NK-92 treated with Interleukin-12 subunit alpha and Interleukin-12 subunit beta, amount 100 ng/mL, for 24 hours (cell line): ENCODE data around the gene FAM89B.
"Not testable (repeated sequence)": the region's sequence is repeated elsewhere in the genome, so short reads cannot be mapped to it uniquely, and the experiment has no call there.

ENCODE experiments used
- DNase-seq: peaks from one replicate; lab custom pipeline; 2025; lab: John Stamatoyannopoulos, UW

The FAM89B gene

DNA sequence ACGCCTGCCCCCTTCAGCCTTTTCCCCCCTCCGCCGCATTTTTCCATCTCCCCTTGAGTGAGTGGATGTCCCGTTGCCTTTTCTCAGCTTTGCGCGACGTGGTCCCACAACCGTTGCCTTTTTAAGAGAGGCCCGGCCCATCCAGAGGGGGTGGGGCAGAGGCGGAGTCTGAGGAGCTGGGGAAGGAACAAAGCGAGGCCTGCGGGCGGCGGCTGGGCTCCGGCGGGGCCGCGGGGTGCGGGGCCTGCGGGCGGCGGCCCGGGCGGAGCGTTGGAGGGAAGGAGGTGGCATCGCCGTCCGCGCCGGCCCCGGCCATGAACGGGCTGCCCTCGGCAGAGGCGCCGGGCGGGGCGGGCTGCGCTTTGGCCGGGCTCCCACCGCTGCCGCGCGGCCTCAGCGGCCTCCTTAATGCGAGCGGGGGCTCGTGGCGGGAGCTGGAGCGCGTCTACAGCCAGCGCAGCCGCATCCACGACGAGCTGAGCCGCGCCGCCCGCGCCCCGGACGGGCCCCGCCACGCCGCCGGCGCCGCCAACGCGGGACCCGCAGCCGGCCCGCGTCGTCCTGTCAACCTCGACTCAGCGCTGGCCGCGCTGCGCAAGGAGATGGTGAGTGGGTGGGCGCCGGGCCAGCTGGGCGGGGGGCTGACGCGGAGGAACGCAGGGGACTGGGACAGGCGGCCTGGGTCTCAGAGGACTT is at the start of gene FAM89B:
Gene FAM89B, plus strand, starts transcription at position 183 of the 696 bp plus-strand sequence. Its CDS starts 132 bp downstream, at position 315.
- peak; percentile 82 for DNase-seq

DNA sequence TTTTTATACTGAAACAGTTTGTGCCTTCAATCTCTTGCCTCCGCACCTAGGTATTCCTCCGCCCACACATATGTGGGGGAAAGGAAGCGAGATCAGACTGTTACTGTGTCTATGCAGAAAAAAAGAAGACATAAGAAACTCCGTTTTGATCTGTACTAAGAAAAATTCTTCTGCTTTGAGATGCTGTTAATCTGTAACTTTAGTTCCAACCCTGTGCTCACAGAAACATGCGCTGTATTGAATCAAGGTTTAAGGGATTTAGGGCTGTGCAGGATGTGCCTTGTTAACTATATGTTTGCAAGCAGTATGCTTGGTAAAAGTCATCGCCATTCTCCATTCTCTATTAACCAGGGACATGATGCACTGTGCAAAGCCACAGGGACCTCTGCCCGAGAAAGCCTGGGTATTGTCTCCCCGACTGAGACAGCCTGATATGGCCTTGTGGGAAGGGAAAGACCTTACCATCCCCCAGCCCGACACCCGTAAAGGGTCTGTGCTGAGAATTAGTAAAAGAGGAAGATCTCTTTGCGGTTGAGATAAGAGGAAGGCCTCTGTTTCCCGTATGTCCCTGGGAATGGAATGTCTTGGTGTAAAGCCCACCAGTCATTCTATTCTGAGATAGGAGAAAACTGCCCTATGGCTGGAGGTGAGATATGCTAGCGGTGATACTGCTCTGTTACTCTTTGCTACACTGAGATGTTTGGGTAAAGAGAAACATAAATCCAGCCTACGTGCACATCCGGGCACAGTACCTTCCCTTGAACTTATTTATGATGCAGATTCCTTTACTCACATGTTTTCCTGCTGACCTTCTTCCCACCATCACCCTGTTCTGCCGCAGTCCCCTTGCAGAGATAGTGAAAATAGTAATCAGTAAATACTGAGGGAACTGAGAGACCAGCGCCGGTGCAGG is 49.4 kb upstream of the FAM89B start:
- DNase-seq: not testable (repeated sequence)

DNA sequence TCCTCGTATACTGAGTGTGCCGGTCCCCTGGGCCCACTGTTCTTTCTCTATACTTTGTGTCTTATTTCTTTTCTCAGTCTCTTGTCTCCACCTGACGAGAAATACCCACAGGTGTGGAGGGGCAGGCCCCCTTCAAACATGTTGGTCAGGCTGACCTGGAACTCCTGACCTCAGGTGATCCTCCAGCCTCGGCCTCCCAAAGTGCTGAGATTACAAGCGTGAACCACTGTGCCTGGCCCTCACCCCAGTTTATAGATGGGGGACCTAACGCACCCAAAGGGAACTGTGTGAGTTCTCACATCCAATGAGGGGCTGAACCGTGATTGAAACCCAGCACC is 48.7 kb upstream of the FAM89B start:
- DNase-seq: not testable (repeated sequence)

DNA sequence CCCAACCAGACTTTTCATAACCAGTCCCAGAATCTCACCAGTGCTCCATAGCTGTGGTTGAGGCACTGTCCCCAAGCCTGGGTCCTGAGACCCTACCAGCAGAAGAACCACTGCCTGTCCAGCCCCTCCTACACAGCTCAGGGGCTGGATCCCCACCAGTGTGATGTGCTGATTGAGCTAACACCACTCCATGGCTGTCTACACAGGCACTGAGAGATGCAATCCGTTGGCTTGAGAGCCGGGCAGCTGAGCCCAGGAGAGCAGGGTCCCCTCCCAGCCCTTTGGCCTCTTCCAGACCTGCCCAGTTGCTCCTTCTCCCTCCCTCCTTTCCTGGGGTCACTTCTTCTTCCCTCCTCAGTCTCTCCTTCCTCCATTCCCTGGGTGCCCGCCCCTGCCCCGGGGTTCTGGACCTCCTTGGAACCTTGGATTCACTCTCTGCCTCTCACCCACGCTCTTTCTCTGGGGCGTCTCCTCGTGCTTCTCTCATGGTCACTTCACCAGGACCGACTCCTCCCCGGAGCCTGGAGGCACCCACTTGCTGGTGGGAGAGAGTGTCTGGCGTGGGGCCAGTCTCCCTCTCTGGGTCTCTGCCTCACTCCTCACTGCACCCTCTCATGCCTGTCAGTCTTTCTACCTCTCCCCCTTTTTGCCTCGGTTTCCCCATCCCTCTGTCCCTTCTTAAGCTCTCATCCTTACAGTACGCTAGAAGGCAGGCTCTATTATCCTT is 48.2 kb upstream of the FAM89B start:
- no peak for DNase-seq

DNA sequence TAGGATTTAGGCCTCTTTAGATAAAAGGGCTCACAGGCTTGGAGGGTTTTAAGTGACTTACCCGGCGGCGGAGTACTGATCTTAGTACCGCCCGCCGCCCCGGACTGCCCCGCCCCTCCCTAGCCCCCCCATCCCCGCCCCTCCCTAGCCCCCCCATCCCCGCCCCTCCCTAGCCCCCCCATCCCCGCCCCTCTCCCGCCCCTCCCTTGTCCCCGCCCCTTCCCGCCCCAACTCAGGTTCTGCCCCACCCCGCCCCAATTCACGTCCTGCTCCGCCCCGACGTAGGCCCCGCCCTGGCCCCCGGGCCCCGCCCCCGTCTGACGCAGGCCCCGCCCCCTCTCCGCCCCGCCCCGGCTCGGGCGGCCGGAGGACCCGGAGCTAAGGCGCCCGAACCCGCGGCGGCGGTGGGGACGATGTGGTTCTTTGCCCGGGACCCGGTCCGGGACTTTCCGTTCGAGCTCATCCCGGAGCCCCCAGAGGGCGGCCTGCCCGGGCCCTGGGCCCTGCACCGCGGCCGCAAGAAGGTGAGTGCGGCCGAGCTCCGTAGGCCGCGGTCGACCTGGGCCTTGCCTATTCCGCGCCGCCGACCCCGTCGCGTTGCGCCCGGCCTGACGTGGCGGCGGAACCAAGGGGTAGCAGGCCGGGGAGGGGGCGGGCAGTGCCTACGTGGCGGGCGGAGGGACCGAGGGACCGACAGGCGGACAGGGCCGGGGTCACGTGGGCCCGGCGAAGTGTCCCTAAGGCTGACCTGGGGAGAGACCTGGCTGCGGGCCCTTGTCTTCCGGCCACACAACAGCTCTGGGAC is 47.4 kb upstream of the FAM89B start, which contains the start of gene SCYL1:
Gene SCYL1, plus strand, starts transcription at position 343 of the 805 bp plus-strand sequence. Its CDS starts 71 bp downstream, at position 414.
- peak; percentile 75 for DNase-seq

DNA sequence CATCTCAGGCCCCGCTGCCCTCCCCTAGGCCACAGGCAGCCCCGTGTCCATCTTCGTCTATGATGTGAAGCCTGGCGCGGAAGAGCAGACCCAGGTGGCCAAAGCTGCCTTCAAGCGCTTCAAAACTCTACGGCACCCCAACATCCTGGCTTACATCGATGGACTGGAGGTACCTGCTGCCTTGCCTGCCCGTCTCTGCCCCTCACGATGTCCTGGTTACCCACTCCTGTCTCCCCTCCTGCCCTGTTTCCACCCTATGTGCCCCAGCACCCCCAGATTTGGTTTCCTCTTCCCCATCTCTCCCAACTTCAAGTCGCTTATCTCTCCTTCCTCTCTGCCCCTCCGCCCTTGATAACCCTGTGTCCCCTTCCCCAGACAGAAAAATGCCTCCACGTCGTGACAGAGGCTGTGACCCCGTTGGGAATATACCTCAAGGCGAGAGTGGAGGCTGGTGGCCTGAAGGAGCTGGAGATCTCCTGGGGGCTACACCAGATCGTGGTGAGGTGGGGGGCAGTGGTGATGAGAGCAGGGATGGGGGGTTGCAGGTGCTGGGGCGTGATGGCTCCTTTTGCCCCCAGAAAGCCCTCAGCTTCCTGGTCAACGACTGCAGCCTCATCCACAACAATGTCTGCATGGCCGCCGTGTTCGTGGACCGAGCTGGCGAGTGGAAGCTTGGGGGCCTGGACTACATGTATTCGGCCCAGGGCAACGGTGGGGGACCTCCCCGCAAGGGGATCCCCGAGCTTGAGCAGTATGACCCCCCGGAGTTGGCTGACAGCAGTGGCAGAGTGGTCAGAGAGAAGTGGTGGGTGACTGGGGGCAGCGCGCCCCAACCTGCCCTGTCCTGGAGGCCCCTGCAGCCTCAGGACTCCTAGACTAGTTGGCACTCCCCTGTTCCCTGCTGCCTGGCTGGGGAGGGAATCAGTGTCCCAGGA is 46.5 kb upstream of the FAM89B start:
- no peak for DNase-seq

DNA sequence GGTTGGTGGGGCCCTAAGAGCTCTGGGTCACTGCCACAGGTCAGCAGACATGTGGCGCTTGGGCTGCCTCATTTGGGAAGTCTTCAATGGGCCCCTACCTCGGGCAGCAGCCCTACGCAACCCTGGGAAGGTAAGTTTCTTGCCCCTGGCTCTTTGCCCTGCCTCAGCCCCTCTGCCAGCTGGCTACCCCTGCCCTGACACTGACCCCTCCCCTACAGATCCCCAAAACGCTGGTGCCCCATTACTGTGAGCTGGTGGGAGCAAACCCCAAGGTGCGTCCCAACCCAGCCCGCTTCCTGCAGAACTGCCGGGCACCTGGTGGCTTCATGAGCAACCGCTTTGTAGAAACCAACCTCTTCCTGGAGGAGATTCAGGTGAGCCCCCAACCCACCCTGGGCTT is 45.6 kb upstream of the FAM89B start:
- DNase-seq: no peak

DNA sequence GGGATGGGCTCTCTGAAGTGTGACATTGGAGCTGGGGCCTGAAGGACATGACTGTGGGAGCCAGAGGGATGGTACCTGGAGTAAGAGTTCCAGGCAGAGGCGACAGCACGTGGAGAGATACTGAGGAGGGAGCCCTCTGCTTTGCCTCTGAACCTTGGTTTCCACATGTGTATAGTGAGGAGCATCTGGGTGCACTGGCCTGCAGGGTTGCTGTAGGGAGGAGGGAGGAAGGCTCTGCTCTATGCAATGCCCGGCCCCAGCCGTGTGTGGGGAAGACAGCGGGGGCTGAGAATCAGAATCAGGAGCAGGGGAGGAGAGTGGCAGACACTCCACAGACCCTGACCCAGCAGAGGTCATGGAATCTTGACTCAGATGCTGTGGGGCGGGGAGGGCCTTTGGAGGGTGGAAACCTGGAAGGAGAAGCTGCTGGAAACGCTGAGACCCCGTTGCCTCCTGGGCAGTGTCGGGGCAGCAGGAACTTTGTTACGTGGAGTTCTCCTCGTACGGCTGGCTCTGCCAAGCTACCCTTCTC is 43.5 kb upstream of the FAM89B start:
- no peak for DNase-seq

DNA sequence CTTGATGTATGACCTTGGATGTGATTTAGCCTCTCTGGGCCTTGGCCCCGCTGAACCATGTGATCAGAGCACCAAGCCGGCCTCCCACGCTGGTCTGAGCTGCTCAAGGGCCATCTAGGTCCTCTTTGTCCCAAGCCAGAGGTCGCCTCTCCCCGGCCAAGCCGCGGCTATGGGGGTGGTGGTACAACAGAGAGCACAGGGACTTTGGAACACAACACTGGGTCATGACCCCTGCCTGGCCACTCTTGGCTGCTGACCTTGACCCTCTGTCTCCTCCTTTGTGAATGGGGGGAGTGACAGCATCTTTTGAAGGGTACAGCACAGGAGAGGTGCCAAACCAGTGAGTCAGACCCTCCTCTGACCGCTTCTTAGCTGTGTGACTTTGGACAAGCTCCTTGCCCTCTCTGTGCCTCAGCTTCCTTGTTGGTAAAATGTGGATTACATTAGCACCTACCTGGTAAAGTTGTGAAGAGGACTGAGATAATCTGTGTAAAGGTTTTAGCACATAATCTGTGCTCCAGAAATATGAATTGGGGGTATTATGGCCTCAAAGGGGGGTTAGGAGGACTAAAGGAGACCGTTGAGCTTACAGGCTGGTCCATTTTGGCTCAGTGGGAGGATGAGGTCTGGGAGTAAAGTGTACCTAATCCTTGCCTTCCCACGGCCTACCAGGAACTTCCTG is 42.7 kb upstream of the FAM89B start:
- no peak for DNase-seq

DNA sequence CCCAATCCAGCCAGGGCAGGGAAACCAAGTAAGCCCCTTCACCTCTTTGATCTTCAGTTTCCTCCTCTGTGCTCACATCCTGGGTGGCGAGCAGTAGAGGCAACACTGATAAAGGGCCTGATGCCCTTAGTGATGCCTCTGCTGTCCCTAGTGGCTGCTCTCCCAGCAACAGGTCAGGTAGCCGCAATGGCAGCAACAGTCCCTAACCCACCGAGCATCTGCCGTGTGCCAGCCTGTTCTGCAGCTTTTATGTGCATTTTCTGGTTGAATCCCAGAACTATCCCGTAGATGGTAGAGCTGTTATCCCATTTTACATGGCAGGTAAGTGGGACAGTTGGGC is 42.2 kb upstream of the FAM89B start:
- no peak for DNase-seq

DNA sequence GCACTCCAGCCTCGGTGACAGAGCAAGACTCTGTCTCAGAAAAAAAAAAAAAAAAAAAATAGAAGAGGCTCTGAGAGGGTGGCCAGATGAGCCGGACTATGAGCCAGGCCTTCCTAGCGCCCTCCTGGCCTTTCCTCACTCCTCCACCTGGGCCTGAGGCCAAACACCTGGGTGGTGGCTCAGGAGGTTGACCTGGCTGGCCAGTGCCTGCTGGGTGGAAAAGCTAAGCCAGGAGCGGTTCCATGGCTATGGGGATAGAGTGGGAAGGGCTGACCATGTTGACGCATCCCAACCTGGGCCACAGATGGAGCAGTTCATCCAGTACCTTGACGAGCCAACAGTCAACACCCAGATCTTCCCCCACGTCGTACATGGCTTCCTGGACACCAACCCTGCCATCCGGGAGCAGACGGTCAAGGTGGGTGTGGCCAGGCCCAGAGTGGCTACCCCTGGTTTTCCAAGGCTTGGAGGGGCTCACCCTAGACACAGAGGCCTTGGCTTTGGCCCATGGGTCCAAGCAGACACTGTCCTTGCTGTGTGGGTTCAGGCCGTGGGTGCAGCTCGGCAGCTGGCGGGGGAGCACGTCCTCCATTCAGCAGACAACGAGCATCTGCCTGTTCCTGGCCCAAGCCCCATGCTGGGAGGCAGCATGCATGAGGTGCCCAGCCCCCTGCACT is 39.8 kb upstream of the FAM89B start:
- no peak for DNase-seq

DNA sequence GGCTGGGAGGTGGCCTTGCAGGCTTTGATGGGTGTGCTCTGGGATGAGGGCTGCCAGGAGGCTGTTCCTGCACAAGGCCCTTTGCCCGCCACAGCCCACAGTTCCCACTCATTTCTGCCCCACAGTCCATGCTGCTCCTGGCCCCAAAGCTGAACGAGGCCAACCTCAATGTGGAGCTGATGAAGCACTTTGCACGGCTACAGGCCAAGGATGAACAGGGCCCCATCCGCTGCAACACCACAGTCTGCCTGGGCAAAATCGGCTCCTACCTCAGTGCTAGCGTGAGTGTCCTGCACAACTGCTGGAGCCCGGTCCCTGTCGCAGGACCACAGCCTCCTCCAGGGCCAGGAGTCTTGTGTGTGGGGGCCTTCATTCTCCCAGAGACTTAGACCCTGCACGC is 37.2 kb upstream of the FAM89B start:
- no peak for DNase-seq

DNA sequence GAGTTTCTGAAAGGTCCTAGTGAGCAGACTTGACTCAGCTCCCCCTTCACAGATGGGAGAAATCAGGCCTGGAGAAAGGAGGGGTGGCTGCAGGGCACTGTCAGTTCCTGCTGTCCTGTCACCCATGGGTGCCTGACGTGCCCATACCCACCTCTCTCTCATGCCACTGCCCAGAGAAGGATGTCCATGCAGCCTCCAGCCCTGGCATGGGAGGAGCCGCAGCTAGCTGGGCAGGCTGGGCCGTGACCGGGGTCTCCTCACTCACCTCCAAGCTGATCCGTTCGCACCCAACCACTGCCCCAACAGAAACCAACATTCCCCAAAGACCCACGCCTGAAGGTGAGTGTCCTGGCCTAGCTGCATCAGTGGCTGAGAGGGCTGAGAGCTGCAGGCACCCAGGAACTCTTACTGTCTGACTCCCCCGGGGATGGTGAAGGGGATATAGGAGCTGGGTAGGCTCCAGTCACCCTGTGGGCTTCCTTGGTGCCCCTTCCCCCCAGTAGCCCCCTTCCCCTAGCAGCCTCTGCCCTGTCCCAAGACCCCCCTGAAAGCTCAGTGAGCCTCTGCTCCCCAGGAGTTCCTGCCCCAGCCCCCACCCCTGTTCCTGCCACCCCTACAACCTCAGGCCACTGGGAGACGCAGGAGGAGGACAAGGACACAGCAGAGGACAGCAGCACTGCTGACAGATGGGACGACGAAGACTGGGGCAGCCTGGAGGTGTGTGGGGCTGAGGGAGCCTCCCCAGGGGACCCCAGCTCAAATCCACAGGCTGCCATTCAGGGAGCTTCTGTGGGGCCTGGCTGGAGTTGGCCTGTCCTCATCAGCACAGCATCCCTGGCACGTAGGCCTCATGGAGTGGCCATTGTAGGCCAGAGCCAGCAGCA is 35.7 kb upstream of the FAM89B start:
- no peak for DNase-seq

DNA sequence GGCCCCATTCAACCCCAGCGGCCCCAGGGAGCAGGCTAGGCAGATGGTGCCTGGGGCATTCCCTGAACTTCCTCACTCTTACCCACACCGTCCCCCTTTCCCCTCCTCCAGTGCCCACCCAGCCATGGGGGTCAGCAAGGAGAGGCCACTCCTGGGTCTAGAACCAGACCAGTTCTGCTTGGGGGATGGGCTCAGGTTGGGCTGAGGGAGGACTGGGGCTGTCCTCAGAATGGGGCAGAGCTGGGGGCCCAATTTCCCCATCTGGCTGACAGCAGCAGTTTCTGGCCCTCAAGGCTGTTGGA is 35.1 kb upstream of the FAM89B start:
- DNase-seq: no peak

DNA sequence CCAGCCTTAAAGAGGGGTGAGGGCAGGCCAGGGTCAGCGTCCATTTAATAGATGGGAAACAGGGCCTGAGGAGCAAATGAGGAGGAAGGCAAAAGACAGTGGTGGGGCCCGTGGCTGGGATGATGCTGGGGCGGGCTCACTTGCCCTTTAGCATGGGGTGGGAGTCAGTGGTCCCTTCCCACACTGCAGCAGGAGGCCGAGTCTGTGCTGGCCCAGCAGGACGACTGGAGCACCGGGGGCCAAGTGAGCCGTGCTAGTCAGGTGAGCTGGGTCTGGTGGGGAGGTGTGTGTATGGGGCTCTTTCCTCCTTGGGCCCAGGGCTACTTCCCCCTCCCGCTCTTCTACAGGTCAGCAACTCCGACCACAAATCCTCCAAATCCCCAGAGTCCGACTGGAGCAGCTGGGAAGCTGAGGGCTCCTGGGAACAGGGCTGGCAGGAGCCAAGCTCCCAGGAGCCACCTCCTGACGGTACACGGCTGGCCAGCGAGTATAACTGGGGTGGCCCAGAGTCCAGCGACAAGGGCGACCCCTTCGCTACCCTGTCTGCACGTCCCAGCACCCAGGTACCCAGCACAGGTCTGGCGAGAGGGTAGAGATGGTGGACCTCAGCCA is 34.6 kb upstream of the FAM89B start:
- no peak for DNase-seq

DNA sequence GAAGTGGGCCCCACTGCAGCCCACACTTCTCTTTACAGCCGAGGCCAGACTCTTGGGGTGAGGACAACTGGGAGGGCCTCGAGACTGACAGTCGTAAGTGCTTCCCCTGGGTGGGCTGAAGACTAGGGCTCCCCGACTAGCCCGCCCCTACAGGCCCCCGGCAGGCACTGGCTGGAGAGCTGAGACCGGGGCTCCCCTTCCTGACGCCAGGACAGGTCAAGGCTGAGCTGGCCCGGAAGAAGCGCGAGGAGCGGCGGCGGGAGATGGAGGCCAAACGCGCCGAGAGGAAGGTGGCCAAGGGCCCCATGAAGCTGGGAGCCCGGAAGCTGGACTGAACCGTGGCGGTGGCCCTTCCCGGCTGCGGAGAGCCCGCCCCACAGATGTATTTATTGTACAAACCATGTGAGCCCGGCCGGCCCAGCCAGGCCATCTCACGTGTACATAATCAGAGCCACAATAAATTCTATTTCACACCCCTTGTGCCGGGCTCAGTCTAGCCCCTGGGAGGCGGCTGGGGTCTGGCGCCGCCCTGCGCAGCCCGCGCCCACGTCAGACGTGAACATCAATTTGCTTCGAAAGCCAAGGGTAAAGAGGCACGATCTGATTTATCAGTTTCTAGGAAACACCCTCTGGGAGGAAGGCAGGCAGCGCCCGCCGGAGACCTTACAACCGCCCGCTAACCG is 34.0 kb upstream of the FAM89B start:
- no peak for DNase-seq
